ENCODE data around the gene KCNJ4.

Gene KCNJ4

GRCh38 chr22:38415561-38416321 is 39.3 kb downstream of the KCNJ4 start:
- Histone ChIP-seq H3K27ac (no peak overlapping the region), H3K4me3 (ENCODE audit: low read depth in 1 of 2, low read length in 1 of 2) (no peak overlapping the region), H3K4me1 (ENCODE audit: control insufficient read depth in 1 of 2, insufficient read depth in 1 of 2, low read depth in 1 of 2, low read length in 1 of 2) (peaks cover 5 to 7% of the 10 kb centered on the region in 2 experiments), H3K36me3 (no peaks in the 10 kb centered on the region), H3K9me3 (no peaks in the 10 kb centered on the region), H3K27me3 (peaks cover 9% of the 10 kb centered on the region)
- TF ChIP-seq CTCF (IDR thresholded peaks at IDR 0.05): no peak

DNA sequence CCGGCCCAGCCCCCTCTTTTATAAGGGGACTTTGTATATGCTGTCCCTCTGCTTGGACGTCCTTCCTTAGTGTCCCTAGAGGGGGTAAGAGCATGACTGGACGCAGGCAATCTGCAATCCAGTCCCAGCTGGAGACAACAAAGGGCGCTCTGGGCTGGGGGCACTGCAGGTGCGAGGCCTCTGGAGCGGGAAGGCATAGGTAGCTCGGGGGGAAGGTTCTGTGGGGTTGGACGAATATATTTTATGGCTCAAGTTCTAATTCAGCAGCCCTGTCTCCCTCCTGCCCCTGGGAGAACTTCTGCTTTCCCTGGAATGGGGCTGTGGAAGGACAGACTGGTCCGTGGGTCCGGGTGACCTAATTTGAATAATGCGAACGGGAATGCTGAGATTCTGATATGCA is 40.0 kb downstream of the KCNJ4 start:
- H3K27ac ChIP-seq: no peak overlapping the region
- H3K36me3 ChIP-seq: no peaks in the 10 kb centered on the region
- peaks cover 5 to 7% of the 10 kb centered on the region in 2 experiments for H3K4me1 ChIP-seq (ENCODE audit: control insufficient read depth in 1 of 2, insufficient read depth in 1 of 2, low read depth in 1 of 2, low read length in 1 of 2)
- no peak overlapping the region for H3K4me3 ChIP-seq (ENCODE audit: low read depth in 1 of 2, low read length in 1 of 2)
- TF ChIP-seq CTCF (IDR thresholded peaks at IDR 0.05): no peak
- no peaks in the 10 kb centered on the region for H3K9me3 ChIP-seq
- peaks cover 9% of the 10 kb centered on the region for H3K27me3 ChIP-seq

DNA sequence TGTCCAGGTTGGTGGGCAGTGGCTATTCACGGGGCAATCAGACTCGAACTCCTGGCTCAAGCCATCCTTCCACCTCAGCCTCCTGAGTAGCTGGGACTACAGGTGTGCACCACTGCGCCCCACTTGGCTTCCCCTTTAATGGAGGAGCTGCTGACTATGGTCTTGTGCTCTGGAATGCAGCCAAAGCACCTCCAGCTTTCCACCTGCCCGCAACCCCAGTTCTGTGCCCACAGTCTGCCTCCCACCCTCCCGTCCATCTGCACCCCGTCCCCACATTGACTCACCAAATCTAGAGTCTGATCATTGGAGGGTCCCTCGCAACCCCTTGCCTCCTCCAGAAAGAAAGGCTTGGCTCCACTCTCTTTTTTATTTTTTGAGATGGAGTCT is 41.0 kb downstream of the KCNJ4 start:
- Histone ChIP-seq H3K36me3 (no peaks in the 10 kb centered on the region), H3K4me1 (ENCODE audit: control insufficient read depth in 1 of 2, insufficient read depth in 1 of 2, low read depth in 1 of 2, low read length in 1 of 2) (peaks cover 5 to 7% of the 10 kb centered on the region in 2 experiments), H3K27me3 (peaks cover 9% of the 10 kb centered on the region), H3K4me3 (ENCODE audit: low read depth in 1 of 2, low read length in 1 of 2) (no peak overlapping the region), H3K9me3 (no peaks in the 10 kb centered on the region), H3K27ac (no peak overlapping the region)
- no peak for TF ChIP-seq CTCF (IDR thresholded peaks at IDR 0.05)

- Histone ChIP-seq H3K36me3 (no peaks in the 10 kb centered on the region), H3K9me3 (no peaks in the 10 kb centered on the region), H3K27me3 (peaks cover 9% of the 10 kb centered on the region), H3K4me1 (ENCODE audit: control insufficient read depth in 1 of 2, insufficient read depth in 1 of 2, low read depth in 1 of 2, low read length in 1 of 2) (peaks cover 5 to 7% of the 10 kb centered on the region in 2 experiments), H3K27ac (no peak overlapping the region), H3K4me3 (ENCODE audit: low read depth in 1 of 2, low read length in 1 of 2) (no peak overlapping the region)
- TF ChIP-seq CTCF (IDR thresholded peaks at IDR 0.05): no peak
Measured at GRCh38 chr22:38413085-38414008, 41.7 kb downstream of the KCNJ4 start.

DNA sequence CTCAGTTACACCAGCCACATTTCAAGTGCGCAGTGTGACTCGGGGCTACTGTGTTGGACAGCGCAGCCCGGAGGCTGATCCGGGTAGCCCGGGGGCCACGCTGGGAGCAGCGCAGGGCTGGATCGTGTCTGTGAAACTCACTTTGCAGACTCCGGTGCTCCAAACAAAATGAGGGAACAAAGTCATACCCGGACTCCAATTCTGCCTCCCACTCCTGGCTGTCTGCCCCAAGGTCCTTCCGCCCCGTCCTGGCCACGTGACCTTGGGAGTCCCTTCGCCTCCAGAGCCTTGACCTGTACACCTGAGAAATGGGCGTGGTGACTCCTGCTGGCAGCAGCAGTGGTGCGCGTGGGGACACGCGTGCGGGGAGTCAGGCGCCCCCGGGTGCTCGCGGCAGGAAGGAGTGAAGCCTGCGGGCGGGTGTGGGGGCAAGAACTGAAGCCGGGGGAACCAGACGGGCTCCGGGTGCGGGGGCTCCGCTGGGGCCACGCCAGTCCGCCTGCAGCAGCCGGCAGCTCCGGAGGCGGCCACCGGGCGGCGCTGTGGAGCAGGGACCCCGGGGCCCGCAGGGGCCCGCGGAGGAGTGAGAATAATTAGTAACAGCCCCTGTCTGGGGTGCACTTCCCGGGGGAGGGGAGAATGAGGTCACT is 42.4 kb downstream of the KCNJ4 start:
- Histone ChIP-seq H3K27me3 (peaks cover 9% of the 10 kb centered on the region), H3K4me3 (ENCODE audit: low read depth in 1 of 2, low read length in 1 of 2) (no peak overlapping the region), H3K9me3 (no peaks in the 10 kb centered on the region)

More for the DNA sequence above, 42.4 kb downstream of the KCNJ4 start:
- Histone ChIP-seq H3K36me3 (no peaks in the 10 kb centered on the region), H3K4me1 (ENCODE audit: control insufficient read depth in 1 of 2, insufficient read depth in 1 of 2, low read depth in 1 of 2, low read length in 1 of 2) (peaks cover 5 to 7% of the 10 kb centered on the region in 2 experiments), H3K27ac (no peak overlapping the region)
- peak; percentile 56 for TF ChIP-seq CTCF (IDR thresholded peaks at IDR 0.05)
